Epithelial cell of prostate (primary cell): ENCODE data around the gene PCNX3.

Source experiments
- DNase-seq: peaks from one replicate; pipeline ENCODE4 v3.0.0-alpha.2; 2011; ENCODE audit warnings: low read depth, low spot score
- H3K27ac ChIP-seq: fragments of 450-650 bp; 2 replicates; pipeline ENCODE4 v1.5.1; 2017; ENCODE audit warnings: mild to moderate bottlenecking

The PCNX3 gene

DNA sequence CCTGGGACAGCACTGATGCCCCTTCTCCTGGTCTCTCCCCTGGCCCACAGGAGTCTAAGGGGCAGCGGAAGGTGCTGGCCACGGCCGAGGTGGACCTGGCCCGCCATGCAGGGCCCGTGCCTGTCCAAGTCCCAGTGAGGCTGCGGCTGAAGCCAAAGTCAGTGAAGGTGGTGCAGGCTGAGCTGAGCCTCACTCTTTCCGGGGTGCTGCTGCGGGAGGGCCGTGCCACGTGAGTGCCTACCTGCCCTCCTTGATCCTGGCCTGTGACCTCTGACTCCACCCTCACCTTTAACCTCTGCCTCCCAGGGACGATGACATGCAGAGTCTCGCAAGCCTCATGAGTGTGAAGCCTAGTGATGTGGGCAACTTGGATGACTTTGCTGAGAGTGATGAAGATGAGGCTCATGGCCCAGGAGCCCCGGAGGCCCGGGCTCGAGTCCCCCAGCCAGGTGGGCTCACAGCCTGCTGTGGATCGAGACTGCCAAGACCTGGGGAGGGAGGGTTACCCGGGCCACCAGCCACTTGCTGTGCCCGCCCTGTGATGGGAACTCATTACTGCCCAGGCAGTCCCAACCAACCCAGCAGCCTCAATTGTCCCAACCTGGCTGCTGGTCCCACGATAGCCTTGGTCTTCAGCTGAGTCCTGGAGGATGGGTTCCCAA lies 35.4 kb upstream of the PCNX3 start:
- no peak for DNase-seq
- no peak overlapping the region for H3K27ac ChIP-seq

DNA sequence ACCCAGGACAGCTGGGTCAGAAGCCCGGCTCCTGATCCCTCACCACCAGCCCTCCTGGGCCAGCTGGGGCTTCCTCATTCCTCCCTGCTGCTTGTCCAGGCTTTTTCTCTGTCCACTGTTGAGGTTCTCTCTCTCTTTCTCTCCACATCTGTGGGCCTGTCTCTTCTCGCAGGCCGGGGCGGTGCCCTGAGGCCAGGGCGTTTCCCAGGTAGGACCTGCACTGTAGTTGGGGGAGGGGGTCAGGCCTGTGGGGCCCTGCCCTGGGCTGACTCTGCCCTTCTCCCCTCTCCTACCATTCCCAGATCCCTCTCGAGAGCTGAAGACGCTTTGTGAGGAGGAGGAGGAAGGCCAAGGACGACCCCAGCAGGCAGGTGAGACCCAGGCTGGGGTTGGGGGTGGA lies 34.8 kb upstream of the PCNX3 start:
- no peak overlapping the region for H3K27ac ChIP-seq

DNA sequence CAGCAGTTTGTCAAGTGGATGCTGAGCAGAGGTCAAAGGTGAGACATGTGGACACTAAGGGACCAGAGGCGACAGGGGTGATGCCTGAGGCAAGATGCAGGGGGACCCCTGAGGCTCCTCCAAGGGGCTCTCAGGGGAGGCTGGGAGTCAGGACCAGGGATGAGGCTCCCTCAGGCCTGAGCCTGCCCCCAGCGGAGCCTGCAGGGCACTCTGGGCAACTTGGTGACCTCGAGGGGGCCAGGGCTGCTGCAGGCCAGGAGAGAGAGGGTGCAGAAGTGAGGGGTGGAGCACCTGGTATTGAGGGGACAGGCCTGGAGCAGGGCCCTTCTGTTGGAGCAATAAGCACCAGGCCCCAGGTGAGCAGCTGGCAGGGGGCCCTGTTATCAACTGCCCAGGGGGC lies 33.6 kb upstream of the PCNX3 start:
- H3K27ac ChIP-seq = no peak overlapping the region
- no peak for DNase-seq

More for the DNA sequence above, 34.8 kb upstream of the PCNX3 start:
- DNase-seq = no peak

- DNase-seq = no peak
- no peak overlapping the region for H3K27ac ChIP-seq
These were observed 32.0 kb upstream of the PCNX3 start for GRCh38 chr11:65583589-65583988.

DNA sequence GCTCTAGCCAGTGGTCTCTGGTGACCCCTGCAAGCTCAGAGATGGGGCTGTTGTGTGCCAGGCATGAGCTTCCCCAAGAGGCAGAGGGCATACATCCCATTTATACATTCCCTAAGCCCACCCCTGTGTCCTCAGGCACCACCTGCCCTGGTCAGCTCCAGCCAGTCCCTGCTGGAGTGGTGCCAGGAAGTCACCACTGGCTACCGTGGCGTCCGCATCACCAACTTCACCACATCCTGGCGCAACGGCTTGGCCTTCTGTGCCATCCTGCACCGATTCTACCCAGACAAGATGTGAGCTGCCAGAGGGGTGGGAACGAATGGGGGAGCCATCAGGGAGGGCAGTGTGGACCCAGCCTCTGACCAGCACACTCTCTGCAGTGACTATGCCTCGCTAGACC lies 31.5 kb upstream of the PCNX3 start:
- H3K27ac ChIP-seq = no peak overlapping the region
- no peak for DNase-seq

- DNase-seq = no peak
These were observed 30.8 kb upstream of the PCNX3 start for GRCh38 chr11:65584723-65585171.

GRCh38 chr11:65585396-65586246 lies 30.0 kb upstream of the PCNX3 start:
- DNase-seq = no peak

More at GRCh38 chr11:65584723-65585171, 30.8 kb upstream of the PCNX3 start:
- H3K27ac ChIP-seq = no peak overlapping the region

GRCh38 chr11:65586247-65586630 lies 29.3 kb upstream of the PCNX3 start:
- H3K27ac ChIP-seq = no peak overlapping the region
- no peak for DNase-seq

More at GRCh38 chr11:65585396-65586246, 30.0 kb upstream of the PCNX3 start:
- no peak overlapping the region for H3K27ac ChIP-seq

GRCh38 chr11:65586676-65587075 lies 28.9 kb upstream of the PCNX3 start:
- no peak for DNase-seq
- H3K27ac ChIP-seq = no peak overlapping the region

DNA sequence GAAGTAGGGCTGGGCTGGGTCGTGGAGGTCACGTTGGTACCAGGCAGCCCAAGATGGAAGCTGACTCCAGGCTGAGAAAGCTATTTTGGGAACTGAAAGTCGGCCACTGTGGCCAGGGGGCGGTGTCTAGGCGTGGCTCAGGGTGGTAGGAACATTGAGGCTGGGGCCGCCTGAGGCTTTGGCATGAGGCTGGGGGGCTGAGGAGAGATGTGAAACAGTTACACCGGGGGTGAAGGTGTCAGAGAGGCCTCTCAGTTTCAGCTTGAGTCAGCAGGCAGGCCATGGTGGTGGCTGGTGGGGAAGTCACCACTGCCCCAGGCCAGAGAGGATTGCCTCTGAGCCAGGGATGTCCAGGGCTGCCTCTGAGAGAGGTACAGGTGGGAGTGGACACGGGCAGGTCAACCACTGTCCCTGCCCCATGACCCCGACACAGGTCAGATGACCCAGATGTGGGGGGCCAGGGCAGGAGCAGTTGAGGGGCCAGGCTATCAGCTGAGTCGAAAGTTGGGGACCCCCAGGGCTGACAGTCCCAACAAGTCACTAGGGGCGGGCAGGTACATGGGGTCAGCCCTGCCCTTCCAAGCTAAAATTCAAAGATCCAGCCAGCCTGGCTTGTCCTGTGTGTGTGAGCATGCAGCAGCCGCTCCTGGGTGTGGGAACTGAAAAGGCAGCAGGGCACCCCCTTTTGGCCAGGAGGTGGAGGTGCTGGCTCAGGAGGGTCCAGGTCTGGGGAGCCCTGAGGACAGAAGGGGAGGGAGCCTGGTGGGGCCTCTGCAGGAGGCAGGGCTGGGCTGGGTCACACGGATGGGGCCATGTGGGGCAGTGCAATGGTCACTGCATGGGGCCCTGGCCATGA lies 27.1 kb upstream of the PCNX3 start:
- no peak for DNase-seq
- H3K27ac ChIP-seq = no peak overlapping the region

- no peak for DNase-seq
- no peak overlapping the region for H3K27ac ChIP-seq
These were observed 25.9 kb upstream of the PCNX3 start for GRCh38 chr11:65589444-65590239.

GRCh38 chr11:65590240-65590738 lies 25.3 kb upstream of the PCNX3 start:
- H3K27ac ChIP-seq = no peak overlapping the region
- DNase-seq = no peak

- DNase-seq = no peak
- H3K27ac ChIP-seq = peak overlapping the region; percentile 63
These were observed 23.4 kb upstream of the PCNX3 start for GRCh38 chr11:65591939-65592857.

DNA sequence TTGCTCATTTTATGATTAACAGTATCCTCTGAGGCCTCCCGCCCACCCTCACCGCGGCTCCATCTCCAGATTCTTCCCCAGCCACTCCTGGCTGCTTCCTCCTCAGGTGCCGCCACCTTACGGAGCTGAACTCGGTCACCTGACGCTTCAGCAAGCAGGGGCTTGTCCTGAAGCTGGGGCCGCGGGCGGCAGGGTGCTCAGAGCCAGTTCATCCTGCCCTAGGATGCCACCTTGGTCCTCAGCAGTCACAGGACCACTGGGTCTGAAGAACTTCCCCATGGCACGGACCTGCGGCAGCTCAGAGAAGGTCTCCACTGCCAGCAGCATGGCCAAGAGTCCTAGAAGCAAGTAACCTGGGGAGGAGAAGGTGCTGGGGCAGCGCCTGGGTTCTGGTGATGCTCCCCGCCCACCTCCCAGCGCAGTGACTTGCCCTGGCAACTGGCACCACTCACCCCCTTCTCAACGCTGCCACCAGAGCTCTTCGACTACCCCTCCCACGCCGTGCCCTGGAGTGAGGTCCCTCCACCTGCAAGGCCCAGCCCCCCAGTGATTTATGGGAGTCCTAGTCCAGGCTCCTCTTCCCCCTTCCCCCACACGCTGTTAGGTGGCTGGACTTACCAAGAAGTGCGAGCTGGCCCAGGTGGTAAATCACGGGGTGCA lies 22.6 kb upstream of the PCNX3 start:
- no peak for DNase-seq

GRCh38 chr11:65593518-65594414 lies 21.8 kb upstream of the PCNX3 start:
- no peak for DNase-seq
- H3K27ac ChIP-seq = no peak overlapping the region

More for the DNA sequence above, 22.6 kb upstream of the PCNX3 start:
- peak overlapping the region; percentile 63 for H3K27ac ChIP-seq

DNA sequence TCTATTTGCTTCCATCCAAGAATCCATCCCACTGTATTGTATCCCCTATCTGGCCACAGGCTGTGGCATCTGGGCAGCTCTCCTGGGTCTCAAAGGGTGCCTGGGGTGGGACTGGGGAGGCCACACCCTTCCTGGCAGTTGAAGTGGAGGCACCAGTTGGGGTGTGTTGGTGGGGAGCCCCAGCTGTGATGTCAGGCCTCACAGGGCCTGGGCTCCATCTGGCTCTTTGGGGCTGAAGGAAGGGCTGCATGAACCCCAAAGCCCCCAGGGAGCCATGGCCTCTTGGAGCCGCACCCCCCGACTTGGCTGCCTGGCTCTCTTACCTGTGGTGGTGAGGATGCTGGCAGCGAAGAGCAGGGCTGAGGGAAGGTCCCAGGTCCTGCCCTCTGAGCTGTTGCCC lies 20.4 kb upstream of the PCNX3 start:
- no peak overlapping the region for H3K27ac ChIP-seq
- no peak for DNase-seq
